ENCODE data around the gene FAM13A.
A peak's percentile ranks its signal among the peaks of the same experiment; 100 is the strongest.

Gene FAM13A

DNA sequence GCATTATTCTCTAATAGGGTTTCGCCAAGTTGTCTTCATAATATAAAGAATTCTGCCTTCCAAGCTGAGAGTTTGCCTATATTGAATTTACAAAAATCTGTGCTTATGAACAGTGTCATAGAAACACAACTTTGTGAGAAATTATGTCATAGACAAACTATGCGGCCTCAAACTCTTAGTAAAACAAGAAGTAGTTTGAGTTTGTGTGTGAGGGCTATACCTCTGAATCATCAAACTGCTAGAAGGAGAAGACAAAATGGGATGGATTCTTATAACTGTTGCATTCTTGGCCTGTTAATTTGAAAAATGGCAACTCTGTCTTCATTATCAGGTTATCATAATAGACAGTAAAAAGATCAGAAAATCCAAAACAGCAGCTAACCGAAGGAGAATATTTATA, 313.3 kb downstream of the FAM13A start:
- no peak for TF ChIP-seq CTCF (IDR thresholded peaks at IDR 0.05; ENCODE audit: borderline replicate concordance, control extremely low read depth, extremely low read depth, insufficient read depth, missing control alignments)
- in situ Hi-C loops (cut with MboI; ENCODE audit: low sequenced_read_pairs, unreplicated experiment), result no loop called here
- no peak for DNase-seq (ENCODE audit: low spot score)

DNA sequence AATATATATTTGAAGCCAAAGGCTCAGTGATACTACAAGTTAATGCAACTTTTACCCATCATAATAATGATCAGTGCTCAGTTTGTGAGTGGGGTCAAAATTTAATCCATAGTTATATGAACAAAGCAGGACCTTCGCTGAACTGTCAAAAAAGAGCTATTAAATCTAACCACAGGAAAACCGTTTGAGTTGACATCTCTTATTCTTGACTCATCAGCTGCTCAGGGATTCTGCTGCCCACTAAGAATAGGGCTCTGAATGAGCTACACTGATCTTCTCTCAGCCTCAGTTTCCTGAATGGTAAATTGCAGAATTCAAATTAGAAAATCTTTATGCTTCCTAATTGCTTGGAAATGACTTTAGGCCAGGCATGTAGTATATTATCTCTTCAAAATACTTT, 314.4 kb downstream of the FAM13A start:
- in situ Hi-C loops (cut with MboI; ENCODE audit: low sequenced_read_pairs, unreplicated experiment), result no loop called here
- no peak for TF ChIP-seq CTCF (IDR thresholded peaks at IDR 0.05; ENCODE audit: borderline replicate concordance, control extremely low read depth, extremely low read depth, insufficient read depth, missing control alignments)
- DNase-seq (ENCODE audit: low spot score), result no peak

- DNase-seq (ENCODE audit: low spot score), result no peak
- in situ Hi-C loops (cut with MboI; ENCODE audit: low sequenced_read_pairs, unreplicated experiment), result no loop called here
- TF ChIP-seq CTCF (IDR thresholded peaks at IDR 0.05; ENCODE audit: borderline replicate concordance, control extremely low read depth, extremely low read depth, insufficient read depth, missing control alignments), result no peak
Observed at GRCh38 chr4:88738180-88738579, 318.8 kb downstream of the FAM13A start.

DNA sequence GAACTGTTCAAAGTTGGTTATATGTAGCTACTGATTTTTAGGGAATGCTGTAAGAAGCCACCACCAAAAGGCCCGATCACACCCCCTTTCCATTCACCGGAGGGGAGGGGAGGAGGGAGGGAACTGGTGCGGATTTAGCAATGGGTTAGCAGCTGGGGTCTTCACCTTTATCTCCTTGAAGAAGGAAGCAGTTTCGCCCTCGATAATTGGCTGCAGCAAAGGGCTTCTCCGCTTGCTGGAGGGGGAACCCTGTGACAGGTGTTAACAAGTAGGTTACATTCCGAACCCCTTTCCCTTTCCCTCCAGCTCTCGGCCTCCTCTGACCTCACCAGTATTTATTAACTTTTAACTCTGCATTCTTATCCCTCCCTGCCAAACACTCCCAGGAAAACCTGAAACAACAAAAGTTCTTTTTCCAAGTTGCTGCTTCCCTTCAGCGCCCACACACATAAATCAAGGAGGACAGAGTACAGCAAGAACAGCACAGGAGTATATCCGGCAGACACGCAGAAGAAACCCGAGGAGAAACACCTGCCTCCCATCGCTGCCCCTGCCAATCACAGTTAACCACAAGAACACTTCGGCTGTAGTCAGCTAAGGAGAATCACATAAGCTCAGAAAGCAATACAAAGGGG, 319.6 kb downstream of the FAM13A start:
- in situ Hi-C loops (cut with MboI; ENCODE audit: low sequenced_read_pairs, unreplicated experiment), result no loop called here
- TF ChIP-seq CTCF (IDR thresholded peaks at IDR 0.05; ENCODE audit: borderline replicate concordance, control extremely low read depth, extremely low read depth, insufficient read depth, missing control alignments), result no peak
- DNase-seq (ENCODE audit: low spot score), result peak; percentile 24

DNA sequence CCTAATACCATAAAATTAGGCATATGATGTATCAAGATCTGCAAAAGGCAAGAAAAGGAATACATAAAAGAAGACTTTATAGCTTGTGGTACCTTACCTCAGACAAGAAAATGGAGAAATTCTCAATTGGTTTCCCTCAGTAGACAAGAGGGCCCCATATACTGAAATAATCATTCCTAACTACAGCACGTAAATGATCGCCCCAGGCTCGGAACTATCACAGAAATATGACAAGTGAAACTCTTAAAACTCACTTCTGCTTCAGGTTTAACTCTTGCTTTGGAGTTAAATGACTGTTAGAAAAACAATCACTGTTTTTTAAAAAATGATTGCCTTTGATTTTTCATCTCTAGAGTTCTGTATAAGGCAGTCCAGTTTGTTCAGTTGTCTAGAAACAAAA, 320.7 kb downstream of the FAM13A start:
- no peak for TF ChIP-seq CTCF (IDR thresholded peaks at IDR 0.05; ENCODE audit: borderline replicate concordance, control extremely low read depth, extremely low read depth, insufficient read depth, missing control alignments)
- in situ Hi-C loops (cut with MboI; ENCODE audit: low sequenced_read_pairs, unreplicated experiment), result no loop called here
- DNase-seq (ENCODE audit: low spot score), result no peak

DNA sequence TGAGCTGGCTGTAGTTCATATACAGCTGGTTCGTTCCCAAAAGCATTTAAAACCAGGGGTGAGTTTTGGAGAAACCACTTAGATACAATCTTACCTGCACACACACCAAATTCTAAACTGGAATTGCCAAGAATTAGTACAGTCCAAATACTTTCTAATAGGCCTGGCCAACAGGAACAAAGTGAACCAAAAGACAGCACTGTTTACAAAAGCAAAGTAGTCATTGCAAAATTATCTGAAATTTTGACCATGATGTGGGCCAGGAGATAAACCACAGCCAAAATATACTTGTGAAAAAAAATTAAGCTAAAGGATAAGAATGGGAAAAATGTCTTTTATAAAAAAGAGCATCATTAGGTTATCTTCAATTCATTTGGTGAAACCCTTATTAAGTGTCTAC, 321.4 kb downstream of the FAM13A start:
- in situ Hi-C loops (cut with MboI; ENCODE audit: low sequenced_read_pairs, unreplicated experiment), result no loop called here
- no peak for TF ChIP-seq CTCF (IDR thresholded peaks at IDR 0.05; ENCODE audit: borderline replicate concordance, control extremely low read depth, extremely low read depth, insufficient read depth, missing control alignments)
- no peak for DNase-seq (ENCODE audit: low spot score)

All from GM13976 (cell line).